Heart left ventricle (tissue), 13 donors: ENCODE results near the gene TNS3.

Source experiments
- POLR2A ChIP-seq, 2 donors: fragments of 450-650 bp; IDR thresholded peaks; one replicate each; pipeline ENCODE4 v1.6.1; 2017; ENCODE audit warnings: antibody characterized with exemption in 2 of 2, mild to moderate bottlenecking in 2 of 2, moderate library complexity in 2 of 2
- TF ChIP-seq, protein P1 (sequence below), 12 donors: fragments of 200-600 bp; sonication (generic) in 4 of 12; IDR thresholded peaks; one replicate each; pipeline versions ENCODE4 v1.5.0 to v1.8.0; 2018 to 2022; ENCODE audit warnings: antibody characterized with exemption in 12 of 12, mild to moderate bottlenecking in 5 of 12
- donor health status: ischemic (EF 13 %, LVEDD 7.1; RV severe dilation, severe dysfunction).
- donor health status: DM: no; HTN: yes; CAD: no.
- donor health status: DM: no; HTN: no; CAD: no.
- donor health status: ischemic (EF 25% LVEDD 6.9; RV normal size, moderate dysfunction).
- donor health status: ischemic (EF 25% LVEDD 5.7; RV mildly dilated, moderate dysfunction).
- donor health status: ischemic (EF 35%, LVEDD 5.7; RV mildly dilated, moderate dysfunction).
- donor health status: nonischemic (EF 11% LVEDD 7.7; RV severe dilation, severe dysfunction).
- donor health status: DM: yes; HTN: yes; CAD: no.
- donor health status: PGD.
- donor health status: ischemic (EF 29% LVEDD 5.4; RV normal size, mild dysfunction).
- donor health status: nonischemic (EF 23%, LVEDD 6.1; RV moderate dilation, normal function).

- TF ChIP-seq, protein P1, sequence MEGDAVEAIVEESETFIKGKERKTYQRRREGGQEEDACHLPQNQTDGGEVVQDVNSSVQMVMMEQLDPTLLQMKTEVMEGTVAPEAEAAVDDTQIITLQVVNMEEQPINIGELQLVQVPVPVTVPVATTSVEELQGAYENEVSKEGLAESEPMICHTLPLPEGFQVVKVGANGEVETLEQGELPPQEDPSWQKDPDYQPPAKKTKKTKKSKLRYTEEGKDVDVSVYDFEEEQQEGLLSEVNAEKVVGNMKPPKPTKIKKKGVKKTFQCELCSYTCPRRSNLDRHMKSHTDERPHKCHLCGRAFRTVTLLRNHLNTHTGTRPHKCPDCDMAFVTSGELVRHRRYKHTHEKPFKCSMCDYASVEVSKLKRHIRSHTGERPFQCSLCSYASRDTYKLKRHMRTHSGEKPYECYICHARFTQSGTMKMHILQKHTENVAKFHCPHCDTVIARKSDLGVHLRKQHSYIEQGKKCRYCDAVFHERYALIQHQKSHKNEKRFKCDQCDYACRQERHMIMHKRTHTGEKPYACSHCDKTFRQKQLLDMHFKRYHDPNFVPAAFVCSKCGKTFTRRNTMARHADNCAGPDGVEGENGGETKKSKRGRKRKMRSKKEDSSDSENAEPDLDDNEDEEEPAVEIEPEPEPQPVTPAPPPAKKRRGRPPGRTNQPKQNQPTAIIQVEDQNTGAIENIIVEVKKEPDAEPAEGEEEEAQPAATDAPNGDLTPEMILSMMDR (IDR thresholded peaks at IDR 0.05) = no peak
- TF ChIP-seq POLR2A (IDR thresholded peaks at IDR 0.05) = no peak
Observed at GRCh38 chr7:47540053-47540386, 41.9 kb downstream of the TNS3 start.
